Suprapubic skin (tissue), 4 donors: ENCODE results near the gene IL1RAPL2. TPM values are rescaled to one million over a fixed set of nuclear protein-coding genes. Genes with fewer than 3 reads are reported as not detected.
A peak's percentile ranks its signal among the peaks of the same experiment; 100 is the strongest.

Experiments
- DNase-seq, 2 donors: peaks; one replicate each; pipeline ENCODE4 v3.0.0-alpha.2; 2019; ENCODE audit warnings: low spot score in 2 of 2
- H3K27ac ChIP-seq: fragments of 200-600 bp; sonication (generic); one replicate; pipeline ENCODE4 v1.5.1; 2019
- H3K27me3 ChIP-seq: fragments of 200-600 bp; sonication (generic); one replicate; pipeline ENCODE4 v1.5.1; 2019
- H3K36me3 ChIP-seq: fragments of 200-600 bp; sonication (generic); one replicate; pipeline ENCODE4 v1.5.1; 2019
- H3K4me1 ChIP-seq: fragments of 200-600 bp; sonication (generic); one replicate; pipeline ENCODE4 v1.5.1; 2019
- H3K4me3 ChIP-seq: fragments of 200-600 bp; sonication (generic); one replicate; pipeline ENCODE4 v1.5.1; 2019; ENCODE audit warnings: mild to moderate bottlenecking
- H3K9me3 ChIP-seq: fragments of 200-600 bp; sonication (generic); one replicate; pipeline ENCODE4 v1.5.1; 2019
- CTCF ChIP-seq, 2 donors: fragments of 200-600 bp in 1 of 2; fragments of 450-650 bp in 1 of 2; sonication (generic) in 1 of 2; IDR thresholded peaks; one replicate each; pipeline ENCODE4 v1.5.1; 2016 to 2019; ENCODE audit warnings: antibody characterized with exemption in 2 of 2, mild to moderate bottlenecking in 1 of 2, moderate library complexity in 1 of 2
- EP300 ChIP-seq: sonication (generic); formaldehyde crosslinking; IDR thresholded peaks from one replicate; pipeline ENCODE4 v1.6.1; 2017; ENCODE audit warnings: antibody characterized with exemption
- POLR2A ChIP-seq, 2 donors: fragments of 450-650 bp; IDR thresholded peaks; one replicate each; pipeline ENCODE4 v1.6.1; 2017; ENCODE audit warnings: antibody characterized with exemption in 2 of 2, mild to moderate bottlenecking in 2 of 2, moderate library complexity in 2 of 2
- POLR2AphosphoS5 ChIP-seq, 3 donors: sonication (generic); formaldehyde crosslinking; IDR thresholded peaks; one replicate each; pipeline ENCODE4 v1.6.1; 2017; ENCODE audit warnings: antibody characterized with exemption in 3 of 3
- WGBS: methylation state at CpG from one replicate; pipeline ENCODE4 v1.1.5; 2018; 5-methylcytosine and 5-hydroxymethylcytosine counted together
- total RNA-seq, 4 donors: library from RNA; depleted of rRNA; stranded (reverse); fragments of >200 nt; gene quantifications; one replicate each; pipeline ENCODE4 v1.1.0, GENCODE V29; 2016

IL1RAPL2 gene
- total RNA-seq, 4 donors from 2014 or later = 0.21 to 0.42 (median 0.25) TPM; not detected in 1

- 67% methylated on average over 9 of the region's 9 CpGs for WGBS
- Histone ChIP-seq H3K27ac (no peak overlapping the region), H3K4me3 (no peak overlapping the region), H3K27me3 (peaks cover 37% of the 10 kb centered on the region), H3K36me3 (no peaks in the 10 kb centered on the region), H3K9me3 (no peaks in the 10 kb centered on the region), H3K4me1 (peaks cover 6% of the 10 kb centered on the region)
- TF ChIP-seq POLR2AphosphoS5 (IDR thresholded peaks at IDR 0.05) (no peak), POLR2A (IDR thresholded peaks at IDR 0.05) (no peak), CTCF (IDR thresholded peaks at IDR 0.05) (no peak), EP300 (no peak)
- DNase-seq = no peak
Measured at GRCh38 chrX:104564335-104564734, 1.7 kb upstream of the IL1RAPL2 start.

- Histone ChIP-seq H3K27me3 (peaks cover 37% of the 10 kb centered on the region), H3K9me3 (no peaks in the 10 kb centered on the region), H3K4me1 (peaks cover 6% of the 10 kb centered on the region), H3K27ac (no peak overlapping the region), H3K36me3 (no peaks in the 10 kb centered on the region), H3K4me3 (no peak overlapping the region)
- 49% methylated on average over 34 of the region's 39 CpGs for WGBS
- DNase-seq = no peak
- TF ChIP-seq POLR2AphosphoS5 (IDR thresholded peaks at IDR 0.05) (no peak), POLR2A (IDR thresholded peaks at IDR 0.05) (no peak), CTCF (IDR thresholded peaks at IDR 0.05) (no peak), EP300 (no peak)
Measured at GRCh38 chrX:104564921-104565703, 887 bp upstream of the IL1RAPL2 start.

- WGBS = 38% methylated on average over 32 of the region's 46 CpGs
- peaks cover 6% of the 10 kb centered on the region for H3K4me1 ChIP-seq
- no peaks in the 10 kb centered on the region for H3K36me3 ChIP-seq
- DNase-seq = no peak
- no peak for TF ChIP-seq CTCF (IDR thresholded peaks at IDR 0.05)
- TF ChIP-seq POLR2A (IDR thresholded peaks at IDR 0.05) = no peak
- TF ChIP-seq POLR2AphosphoS5 (IDR thresholded peaks at IDR 0.05) = no peak
- H3K27me3 ChIP-seq = peaks cover 37% of the 10 kb centered on the region
- H3K27ac ChIP-seq = no peak overlapping the region
- H3K9me3 ChIP-seq = no peaks in the 10 kb centered on the region
- peak overlapping the region; percentile 33 for H3K4me3 ChIP-seq
Measured at GRCh38 chrX:104566681-104567501, 892 bp downstream of the IL1RAPL2 start.

- DNase-seq = no peak
- H3K4me3 ChIP-seq = peak overlapping the region; percentile 33
- H3K9me3 ChIP-seq = no peaks in the 10 kb centered on the region
- 50% methylated on average over 14 of the region's 14 CpGs for WGBS
- no peak overlapping the region for H3K27ac ChIP-seq
- TF ChIP-seq POLR2A (IDR thresholded peaks at IDR 0.05) (no peak), POLR2AphosphoS5 (IDR thresholded peaks at IDR 0.05) (no peak), EP300 (no peak), CTCF (IDR thresholded peaks at IDR 0.05) (no peak)
- peaks cover 6% of the 10 kb centered on the region for H3K4me1 ChIP-seq
- peaks cover 37% of the 10 kb centered on the region for H3K27me3 ChIP-seq
- H3K36me3 ChIP-seq = no peaks in the 10 kb centered on the region
Measured at GRCh38 chrX:104567506-104567905, 1.5 kb downstream of the IL1RAPL2 start.

GRCh38 chrX:104568304-104568915 lies 2.4 kb downstream of the IL1RAPL2 start:
- DNase-seq = no peak
- Histone ChIP-seq H3K4me1 (peaks cover 6% of the 10 kb centered on the region), H3K36me3 (no peaks in the 10 kb centered on the region), H3K4me3 (no peak overlapping the region), H3K27me3 (peaks cover 37% of the 10 kb centered on the region), H3K9me3 (no peaks in the 10 kb centered on the region), H3K27ac (no peak overlapping the region)
- 51% methylated on average over 23 of the region's 23 CpGs for WGBS
- TF ChIP-seq POLR2AphosphoS5 (IDR thresholded peaks at IDR 0.05) (no peak), POLR2A (IDR thresholded peaks at IDR 0.05) (no peak), CTCF (IDR thresholded peaks at IDR 0.05) (no peak), EP300 (no peak)
